Stimulated activated CD8-positive, alpha-beta memory T cell treated with anti-CD3 and anti-CD28 coated beads, Interleukin-4, amount 100 ng/mL, for 4 hours (primary cell): Measurements from ENCODE around the gene SIRPB2.
"Not testable (repeated sequence)": the region's sequence is repeated elsewhere in the genome, so short reads cannot be mapped to it uniquely, and the experiment has no call there.

ENCODE experiments used
- DNase-seq, 2 donors: peaks; one replicate each; pipeline ENCODE4 v3.0.0-alpha.2; 2020; ENCODE audit warnings: low read depth in 2 of 2, low spot score in 1 of 2

The SIRPB2 gene

GRCh38 chr20:1500496-1500895, 9.3 kb upstream of the SIRPB2 start:
- DNase-seq: no peak

GRCh38 chr20:1499528-1500420, 8.6 kb upstream of the SIRPB2 start:
- no peak for DNase-seq

DNA sequence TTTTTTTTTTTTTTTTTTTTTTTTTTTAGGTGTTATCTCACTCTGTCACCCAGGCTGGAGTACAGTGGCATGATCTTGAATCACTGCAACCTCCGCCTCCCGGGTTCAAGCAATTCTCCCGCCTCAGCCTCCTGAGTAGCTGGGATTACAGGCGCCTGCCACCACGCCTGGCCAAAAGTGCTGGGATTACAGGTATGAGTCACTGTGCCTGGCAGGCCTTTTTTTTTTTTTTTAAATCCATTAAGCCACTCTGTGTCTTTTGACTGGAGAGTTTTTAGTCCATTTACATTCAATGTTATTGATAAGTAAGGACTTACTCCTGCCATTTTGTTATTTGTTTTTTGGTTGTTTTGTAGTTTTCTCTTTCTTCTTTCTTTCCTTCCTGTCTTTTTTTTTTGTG, 6.2 kb upstream of the SIRPB2 start:
- not testable (repeated sequence) for DNase-seq

- DNase-seq: no peak
These were observed 5.7 kb upstream of the SIRPB2 start for GRCh38 chr20:1496930-1497329.

DNA sequence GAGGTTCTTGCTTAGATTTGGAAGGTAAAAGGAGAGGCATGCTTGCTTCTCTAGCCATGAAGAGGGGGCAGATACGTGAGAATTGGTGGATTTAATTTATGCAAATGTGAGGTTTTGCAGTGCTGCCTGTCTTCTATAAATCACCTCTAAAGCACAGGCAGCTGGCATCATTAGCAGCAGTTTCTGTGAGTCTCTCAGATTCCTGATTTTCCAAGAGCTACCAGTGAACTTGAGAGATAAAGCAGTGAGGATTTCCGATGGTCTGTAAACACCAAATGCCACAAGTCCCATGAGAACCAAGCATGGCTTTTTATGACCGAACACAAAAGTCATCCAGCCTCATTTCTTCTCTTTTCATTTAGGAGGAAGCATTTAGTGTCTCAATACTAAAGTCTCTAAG, 3.2 kb upstream of the SIRPB2 start:
- no peak for DNase-seq

DNA sequence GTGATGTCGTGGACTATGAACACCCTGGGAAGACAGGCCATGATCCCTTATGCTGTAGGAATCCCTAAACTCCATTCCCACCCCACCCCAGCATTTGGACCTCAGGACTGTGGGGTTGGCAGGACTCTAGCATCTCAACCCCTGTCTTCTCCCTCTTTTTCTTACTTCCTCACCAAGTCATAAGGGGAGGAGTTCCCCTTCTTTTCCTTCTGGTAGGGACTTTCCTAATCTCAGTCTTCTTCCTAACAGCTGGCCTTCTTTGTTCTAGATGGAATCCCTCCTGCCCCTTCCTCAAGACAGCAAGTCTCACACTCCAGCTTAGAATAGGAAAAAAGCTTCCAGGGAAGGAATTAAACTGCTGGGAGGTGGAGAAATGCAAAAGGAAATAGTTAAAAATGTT, 2.3 kb upstream of the SIRPB2 start:
- no peak for DNase-seq

- no peak for DNase-seq
These were observed 831 bp upstream of the SIRPB2 start for GRCh38 chr20:1491860-1492642.

- no peak for DNase-seq
These were observed 501 bp downstream of the SIRPB2 start for GRCh38 chr20:1490643-1491195.

- DNase-seq: no peak
These were observed 1.3 kb downstream of the SIRPB2 start for GRCh38 chr20:1489764-1490436.

- no peak for DNase-seq
These were observed 1.9 kb downstream of the SIRPB2 start for GRCh38 chr20:1489325-1489724.

DNA sequence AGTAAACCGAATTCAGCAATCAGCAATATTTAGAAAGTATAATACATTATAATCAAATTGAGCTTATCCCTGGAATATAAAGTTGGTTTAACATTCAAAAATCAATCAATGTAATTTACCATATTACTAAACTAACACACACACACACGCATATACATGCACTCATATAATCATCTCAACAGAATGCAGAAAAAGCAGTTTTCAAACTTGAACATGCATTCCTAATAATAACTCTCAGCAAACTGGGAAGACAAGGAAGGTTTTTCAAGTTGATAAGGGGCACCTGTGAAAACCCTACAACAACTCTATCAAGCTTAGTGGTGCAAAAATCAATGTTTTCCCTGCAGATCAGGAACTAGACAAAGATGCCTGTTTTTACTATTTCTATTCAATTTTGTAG, 4.7 kb downstream of the SIRPB2 start:
- no peak for DNase-seq

DNA sequence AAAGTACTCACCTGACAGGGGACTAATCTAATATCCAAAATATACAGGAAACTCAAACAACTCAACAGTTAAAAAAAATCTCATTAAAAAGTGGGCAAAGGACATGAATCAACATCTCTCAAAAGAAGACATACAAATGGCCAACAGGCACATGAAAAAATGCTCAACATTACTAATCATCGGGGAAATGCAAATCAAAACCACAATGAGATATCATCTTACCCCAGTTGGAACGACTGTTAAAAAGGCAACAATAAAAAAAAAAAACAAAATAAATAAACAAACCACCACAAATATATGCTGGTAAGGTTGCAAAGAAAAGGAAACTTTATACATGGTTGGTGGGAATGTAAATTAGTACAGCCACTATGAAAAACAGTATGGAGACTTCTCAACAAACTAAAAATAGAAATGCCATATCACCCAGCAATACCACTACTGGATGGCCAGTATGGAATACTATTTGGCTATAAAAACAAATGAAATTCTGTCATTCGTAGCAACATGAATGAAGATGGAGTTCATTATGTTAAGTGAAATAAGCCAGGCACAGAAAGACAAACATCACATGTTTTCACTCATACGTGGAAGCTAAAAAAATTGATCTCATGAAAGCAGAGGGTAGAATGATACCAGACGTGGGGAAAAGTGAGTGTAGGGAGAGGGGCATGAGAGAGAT, 6.6 kb downstream of the SIRPB2 start:
- DNase-seq: no peak

GRCh38 chr20:1479831-1480595, 11.2 kb downstream of the SIRPB2 start:
- DNase-seq: no peak

DNA sequence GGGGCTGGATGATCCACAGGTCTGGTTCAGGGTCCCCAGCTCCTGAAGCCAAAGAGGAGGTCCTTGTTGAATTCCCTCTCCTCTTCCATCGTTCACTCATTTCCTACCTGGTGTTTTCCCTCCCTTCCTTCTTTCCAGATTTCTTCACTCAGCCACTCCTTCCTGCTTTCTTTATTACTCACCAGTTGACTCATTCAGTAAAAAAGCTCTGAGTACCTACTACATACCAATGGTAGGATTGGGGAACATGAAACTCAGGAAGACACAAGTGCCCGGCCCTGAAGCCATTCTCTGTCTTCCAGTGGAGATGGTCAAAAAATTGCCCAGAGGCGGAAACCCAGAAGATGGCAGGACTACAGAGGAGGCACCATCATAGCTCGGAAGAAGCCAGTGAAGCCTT, 12.7 kb downstream of the SIRPB2 start:
- DNase-seq: no peak

DNA sequence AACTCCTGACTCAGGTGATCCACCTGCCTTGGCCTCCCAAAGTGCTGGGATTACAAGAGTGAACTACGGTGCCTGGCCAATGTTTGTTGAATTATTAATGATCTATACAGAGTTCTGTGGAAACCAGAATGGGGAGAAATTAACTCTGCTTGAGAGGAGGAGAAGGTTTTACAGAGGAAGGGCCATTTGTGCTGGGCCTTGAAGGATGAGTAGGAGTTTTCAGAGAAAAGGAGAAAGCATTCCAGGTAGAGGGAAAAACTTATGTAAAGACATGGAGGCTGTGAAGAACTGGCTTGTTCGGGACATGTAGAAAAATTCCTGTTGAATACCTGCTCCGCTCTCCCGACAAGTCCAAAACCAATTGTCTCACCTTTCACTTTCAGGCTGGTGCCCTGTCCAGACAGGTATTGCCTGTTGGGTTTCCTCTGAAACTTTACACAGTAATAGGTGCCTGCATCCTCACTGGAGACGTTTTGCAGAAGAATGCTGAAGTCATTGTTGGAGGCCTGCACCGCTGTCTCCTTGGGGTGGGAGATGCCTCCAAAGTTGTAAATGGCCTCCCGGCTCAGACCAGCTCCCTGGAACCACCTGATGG, 13.2 kb downstream of the SIRPB2 start:
- no peak for DNase-seq

- no peak for DNase-seq
These were observed 16.2 kb downstream of the SIRPB2 start for GRCh38 chr20:1474817-1475603.

DNA sequence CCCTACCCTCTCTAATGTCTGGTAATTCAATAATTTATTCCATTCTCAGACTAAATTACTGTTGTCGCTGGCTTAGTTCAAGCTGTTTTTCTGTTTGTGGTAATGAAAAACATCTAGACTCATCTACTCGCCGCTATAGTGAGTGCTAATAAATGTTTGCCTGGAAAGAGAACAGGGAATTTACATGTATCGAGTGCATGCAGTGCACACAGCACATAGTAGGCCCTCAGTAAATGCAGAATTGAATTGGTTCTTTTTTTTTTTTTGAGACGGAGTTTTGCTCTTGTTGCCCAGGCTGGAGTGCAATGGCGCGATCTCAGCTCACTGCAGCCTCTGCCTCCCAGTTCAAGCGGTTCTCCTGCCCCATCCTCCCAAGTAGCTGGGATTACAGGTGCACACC, 16.9 kb downstream of the SIRPB2 start:
- DNase-seq: no peak

DNA sequence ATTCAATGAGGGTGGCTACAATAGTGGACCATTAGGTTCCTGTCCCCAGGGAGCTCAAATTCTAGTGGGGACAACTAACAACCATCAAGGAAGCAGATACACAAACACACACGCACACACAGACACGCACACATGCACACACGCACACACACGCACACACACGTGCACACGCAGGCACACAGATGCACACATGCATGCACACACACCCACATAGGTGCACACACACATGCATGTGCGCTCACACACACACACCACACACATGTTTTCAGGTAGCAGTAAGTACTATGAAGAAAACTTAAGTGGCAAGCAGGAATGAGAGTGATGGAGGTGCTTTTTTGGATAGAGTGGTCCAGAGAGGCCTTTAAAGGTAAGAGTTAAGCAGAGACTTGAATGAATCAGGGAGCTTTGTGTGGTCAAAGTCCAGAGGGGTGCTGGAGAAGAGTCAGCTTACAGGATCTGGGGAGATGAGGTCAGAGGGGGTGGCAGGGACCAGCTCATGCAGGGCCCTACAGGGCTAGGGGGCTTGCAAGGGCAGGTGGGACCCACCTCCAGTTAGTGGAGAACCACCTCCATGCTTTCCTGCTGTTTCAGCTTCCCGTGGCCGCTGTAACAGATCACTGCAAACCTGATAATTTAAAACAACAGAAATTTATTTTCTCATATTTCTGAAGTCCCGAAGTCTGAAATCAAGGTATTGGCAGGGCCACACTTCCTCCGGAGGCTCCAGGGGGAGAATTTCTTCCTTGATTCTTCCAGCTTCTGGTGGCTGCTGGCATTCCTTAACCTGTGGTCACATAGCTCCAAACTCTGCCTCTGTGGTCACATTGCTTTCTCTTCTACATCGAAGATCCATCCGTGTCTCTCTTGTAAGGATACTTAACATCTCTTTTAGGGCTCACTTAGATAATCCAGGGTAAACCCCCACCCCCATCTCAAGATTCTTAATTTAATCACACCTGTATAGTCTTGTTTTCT, 17.7 kb downstream of the SIRPB2 start:
- no peak for DNase-seq
